ENCODE results near the gene STAT3.

- TF ChIP-seq CTCF (IDR thresholded peaks at IDR 0.05) (no peak), POLR2A (IDR thresholded peaks at IDR 0.05) (no peak)
Observed at GRCh38 chr17:42347606-42348005, 40.6 kb downstream of the STAT3 start.
